ENCODE measurements around the gene YY1. TPM values are rescaled to one million over a fixed set of nuclear protein-coding genes. Genes with fewer than 3 reads are reported as not detected.

The YY1 gene
- total RNA-seq, 1 experiment from 2014 or later: 97.0 TPM

GRCh38 chr14:100211366-100211765 is 27.6 kb upstream of the YY1 start:
- no peak for DNase-seq (ENCODE audit: low spot score)
- intact Hi-C loops (cut with micrococcal nuclease; ENCODE audit: unreplicated experiment): no loop called here
- no peak for TF ChIP-seq EZH2 (IDR thresholded peaks at IDR 0.05; ENCODE audit: borderline replicate concordance, low read depth, low read length, poor library complexity, severe bottlenecking)
- no peak for TF ChIP-seq CTCF (conservative IDR thresholded peaks at IDR 0.05; ENCODE audit: low read depth, low read length)
- Histone ChIP-seq H3K9me3 (ENCODE audit: low read depth, low read length, poor library complexity, severe bottlenecking) (no peaks in the 10 kb centered on the region), H3K4me1 (ENCODE audit: insufficient read depth, low read length, poor library complexity, severe bottlenecking) (peaks cover 17% of the 10 kb centered on the region), H3K27me3 (replicated peaks; ENCODE audit: insufficient read depth, low read depth, low read length, poor library complexity) (no peaks in the 10 kb centered on the region), H3K36me3 (ENCODE audit: insufficient read depth, low read length, poor library complexity, severe bottlenecking) (no peaks in the 10 kb centered on the region), H3K4me3 (ENCODE audit: low read depth, low read length, poor library complexity, severe bottlenecking) (no peak overlapping the region), H3K27ac (ENCODE audit: low read depth, low read length, poor library complexity, severe bottlenecking) (no peak overlapping the region)
- BruUV-seq (replicated peaks): no TSS peak
- POLR2A ChIA-PET (ENCODE audit: low non-redundant PET): no interaction called here
- CTCF ChIA-PET: no interaction called here

- Histone ChIP-seq H3K4me1 (ENCODE audit: insufficient read depth, low read length, poor library complexity, severe bottlenecking) (peaks cover 17% of the 10 kb centered on the region), H3K27ac (ENCODE audit: low read depth, low read length, poor library complexity, severe bottlenecking) (no peak overlapping the region), H3K9me3 (ENCODE audit: low read depth, low read length, poor library complexity, severe bottlenecking) (no peaks in the 10 kb centered on the region), H3K27me3 (replicated peaks; ENCODE audit: insufficient read depth, low read depth, low read length, poor library complexity) (no peaks in the 10 kb centered on the region), H3K36me3 (ENCODE audit: insufficient read depth, low read length, poor library complexity, severe bottlenecking) (no peaks in the 10 kb centered on the region), H3K4me3 (ENCODE audit: low read depth, low read length, poor library complexity, severe bottlenecking) (no peak overlapping the region)
- intact Hi-C loops (cut with micrococcal nuclease; ENCODE audit: unreplicated experiment): no loop called here
- no peak for DNase-seq (ENCODE audit: low spot score)
- POLR2A ChIA-PET (ENCODE audit: low non-redundant PET): no interaction called here
- TF ChIP-seq EZH2 (IDR thresholded peaks at IDR 0.05; ENCODE audit: borderline replicate concordance, low read depth, low read length, poor library complexity, severe bottlenecking) (no peak), CTCF (conservative IDR thresholded peaks at IDR 0.05; ENCODE audit: low read depth, low read length) (no peak)
- CTCF ChIA-PET: no interaction called here
- BruUV-seq (replicated peaks): no TSS peak
Measured at GRCh38 chr14:100211893-100212292, 27.1 kb upstream of the YY1 start.

GRCh38 chr14:100212476-100213333 is 26.2 kb upstream of the YY1 start:
- H3K4me3 ChIP-seq (ENCODE audit: low read depth, low read length, poor library complexity, severe bottlenecking): no peak overlapping the region
- BruUV-seq (replicated peaks): no TSS peak
- ChIA-PET POLR2A (ENCODE audit: low non-redundant PET) (no interaction called here), CTCF (no interaction called here)
- no peaks in the 10 kb centered on the region for H3K27me3 ChIP-seq (replicated peaks; ENCODE audit: insufficient read depth, low read depth, low read length, poor library complexity)
- intact Hi-C loops (cut with micrococcal nuclease; ENCODE audit: unreplicated experiment): no loop called here
- H3K9me3 ChIP-seq (ENCODE audit: low read depth, low read length, poor library complexity, severe bottlenecking): no peaks in the 10 kb centered on the region
- DNase-seq (ENCODE audit: low spot score): no peak
- H3K27ac ChIP-seq (ENCODE audit: low read depth, low read length, poor library complexity, severe bottlenecking): no peak overlapping the region
- H3K4me1 ChIP-seq (ENCODE audit: insufficient read depth, low read length, poor library complexity, severe bottlenecking): peaks cover 17% of the 10 kb centered on the region
- no peak for TF ChIP-seq EZH2 (IDR thresholded peaks at IDR 0.05; ENCODE audit: borderline replicate concordance, low read depth, low read length, poor library complexity, severe bottlenecking)
- TF ChIP-seq CTCF (conservative IDR thresholded peaks at IDR 0.05; ENCODE audit: low read depth, low read length): no peak
- no peaks in the 10 kb centered on the region for H3K36me3 ChIP-seq (ENCODE audit: insufficient read depth, low read length, poor library complexity, severe bottlenecking)
